K562 (cell line): ENCODE data around the gene FYTTD1. TPM values are rescaled to one million over a fixed set of nuclear protein-coding genes. Genes with fewer than 3 reads are reported as not detected.

ENCODE experiments used
- ATAC-seq: fragments of 200-7000 bp; cut with Tn5 transposase; 3 replicates; pipeline ENCODE4 v1.9.1; 2020; ENCODE audit warnings: moderate library complexity
- BruUV-seq: library from RNA; stranded (reverse); fragments of 400-500 nt; replicated peaks from 2 replicates; lab custom pipeline; 2021; lab: Mats Ljungman, UMichigan
- CTCF ChIA-PET: fragments of 300-600 bp; formaldehyde crosslinking; extraction: SDS; loops from one replicate; lab custom pipeline; 2021; ENCODE audit warnings: low intra/inter-chr PET ratio; lab: Yijun Ruan, JAX
- POLR2A ChIA-PET: fragments of 300-600, 350-650 bp; sonication (Branson Sonifier 250); formaldehyde crosslinking; extraction: SDS; loops from one replicate; lab custom pipeline; 2021; ENCODE audit warnings: antibody characterized with exemption, inconsistent platforms; lab: Yijun Ruan, JAX
- DNase-seq, 4 experiments: peaks; one replicate each; pipeline versions ENCODE4 v3.0.0 to v3.0.0-alpha.2; 2011 to 2018; ENCODE audit warnings: low spot score in 3 of 4, mixed read lengths in 3 of 4; ENCODE audit errors: extremely low read depth in 1 of 4
- FAIRE-seq: peaks from 2 replicates; lab custom pipeline; 2011; peaks lifted over from hg19 to GRCh38; lab: Jason Lieb, UNC
- H2AFZ ChIP-seq: 2 replicates; pipeline ENCODE4 v1.6.0; 2011; ENCODE audit warnings: low read depth, low read length, control low read depth, inconsistent platforms
- H3K27ac ChIP-seq: fragments of 200-600 bp; 3 replicates; pipeline ENCODE4 v1.8.0; 2011; ENCODE audit warnings: low read depth, mild to moderate bottlenecking, control low read depth, inconsistent platforms, low read length, moderate library complexity, mixed read lengths; ENCODE audit errors: extremely low read depth
- H3K27me3 ChIP-seq, 2 experiments: fragments of 300-600 bp in 1 of 2; 2 replicates in 1 of 2; 3 replicates in 1 of 2; pipeline versions ENCODE4 v1.6.0 to v1.8.0; 2011; ENCODE audit warnings: inconsistent platforms in 2 of 2, low read length in 2 of 2, mild to moderate bottlenecking in 1 of 2, mixed read lengths in 1 of 2, moderate library complexity in 1 of 2; ENCODE audit not compliant: control insufficient read depth in 2 of 2, insufficient read depth in 2 of 2
- H3K36me3 ChIP-seq: fragments of 300-600 bp; 3 replicates; pipeline ENCODE4 v1.8.0; 2011; ENCODE audit warnings: mild to moderate bottlenecking, low read length, inconsistent platforms; ENCODE audit not compliant: control insufficient read depth, insufficient read depth
- H3K4me1 ChIP-seq, 2 experiments: fragments of 200-600 bp in 1 of 2; replicated peaks in 1 of 2; 2 replicates in 1 of 2; 3 replicates in 1 of 2; pipeline versions ENCODE4 v1.5.1 to v1.8.0; 2011; ENCODE audit warnings: inconsistent platforms in 2 of 2, low read length in 2 of 2, mild to moderate bottlenecking in 1 of 2, mixed read lengths in 1 of 2, moderate library complexity in 1 of 2; ENCODE audit not compliant: control insufficient read depth in 2 of 2, insufficient read depth in 2 of 2
- H3K4me2 ChIP-seq: 2 replicates; pipeline ENCODE4 v1.6.1; 2011; ENCODE audit warnings: low read length, control low read depth, inconsistent platforms, mixed read lengths; ENCODE audit not compliant: insufficient read depth
- H3K4me3 ChIP-seq: fragments of 200-600 bp; sonication (generic), shearing (Covaris generic); 2 replicates; pipeline ENCODE4 v1.5.1; 2016; ENCODE audit warnings: control low read depth, inconsistent platforms
- H3K79me2 ChIP-seq: fragments of 200-600 bp; 3 replicates; pipeline ENCODE4 v1.8.0; 2011; ENCODE audit warnings: low read length, inconsistent platforms; ENCODE audit not compliant: control insufficient read depth, insufficient read depth
- H3K9ac ChIP-seq, 2 experiments: 2 replicates each; pipeline versions ENCODE4 v1.6.0 to v1.6.1; 2011; ENCODE audit warnings: low read depth in 2 of 2, low read length in 2 of 2, control low read depth in 1 of 2, inconsistent platforms in 1 of 2, mild to moderate bottlenecking in 1 of 2, mixed read lengths in 1 of 2; ENCODE audit not compliant: insufficient read depth in 1 of 2
- H3K9me1 ChIP-seq: one replicate; pipeline ENCODE4 v1.6.0; 2011; ENCODE audit warnings: inconsistent platforms, mild to moderate bottlenecking, low read length, moderate library complexity; ENCODE audit not compliant: control insufficient read depth, insufficient read depth
- H3K9me3 ChIP-seq: replicated peaks from 2 replicates; pipeline ENCODE4 v1.5.1; 2011; ENCODE audit warnings: low read depth, low read length, inconsistent platforms; ENCODE audit not compliant: control insufficient read depth, insufficient read depth
- H4K20me1 ChIP-seq: replicated peaks from 2 replicates; pipeline ENCODE4 v1.6.1; 2011; ENCODE audit warnings: low read length, inconsistent platforms, mixed read lengths; ENCODE audit not compliant: control insufficient read depth, insufficient read depth
- CHD1 ChIP-seq: fragments of 200-600 bp; sonication (generic); IDR thresholded peaks from one replicate; pipeline ENCODE4 v1.6.1; 2012; ENCODE audit warnings: mild to moderate bottlenecking, moderate library complexity, low read length, inconsistent platforms
- ELF2 ChIP-seq: fragments of 250-450 bp; sonication (Bioruptor Pico); IDR thresholded peaks from 2 replicates; pipeline ENCODE4 v1.5.0; 2021; ENCODE audit warnings: mild to moderate bottlenecking
- MEIS2 ChIP-seq: fragments of 450-650 bp; IDR thresholded peaks from 2 replicates; pipeline ENCODE4 v1.6.1; 2014; ENCODE audit warnings: mild to moderate bottlenecking; ENCODE audit not compliant: partially characterized antibody
- MXI1 ChIP-seq: IDR thresholded peaks from 2 replicates; pipeline ENCODE4 v1.6.1; 2011; ENCODE audit warnings: low read depth, mild to moderate bottlenecking, improper control_type of control experiment, low read length
- PCBP2 ChIP-seq: fragments of 200-400 bp; formaldehyde crosslinking; IDR thresholded peaks from 2 replicates; pipeline ENCODE4 v1.6.1; 2018; ENCODE audit warnings: low read length, low read depth, mild to moderate bottlenecking, moderate library complexity; ENCODE audit not compliant: poor library complexity, severe bottlenecking
- TAF1 ChIP-seq: IDR thresholded peaks from 2 replicates; pipeline ENCODE4 v1.6.1; 2011; ENCODE audit warnings: mild to moderate bottlenecking, low read length, moderate library complexity; ENCODE audit not compliant: insufficient read depth, control insufficient read depth, severe bottlenecking; ENCODE audit errors: extremely low read depth
- TBP ChIP-seq: optimal IDR thresholded peaks from 2 replicates; pipeline ENCODE3; 2011; ENCODE audit warnings: low read depth, low read length, improper control_type of control experiment
- ZNF175 ChIP-seq: fragments of 200-800 bp; sonication (Bioruptor generic); IDR thresholded peaks from 2 replicates; pipeline ENCODE4 v1.6.1; 2016; ENCODE audit warnings: low read depth, mild to moderate bottlenecking, missing genetic modification characterization, missing compliant biosample characterization
- ZNF347 ChIP-seq: fragments of 450-650 bp; formaldehyde crosslinking; IDR thresholded peaks from 2 replicates; pipeline ENCODE4 v1.4.0; 2020; ENCODE audit warnings: low read depth, mild to moderate bottlenecking, moderate library complexity
- WGBS: fragments of 100-300 bp; shearing (Covaris generic); methylation state at CpG from one replicate; pipeline ENCODE4 v1.1.6; 2016; ENCODE audit warnings: low coverage, mixed read lengths; ENCODE audit not compliant: insufficient coverage; ENCODE audit errors: missing lambda C conversion rate; 5-methylcytosine and 5-hydroxymethylcytosine counted together
- in situ Hi-C: fragments of 300-500 bp; cut with MboI; formaldehyde crosslinking; loops from 4 replicates; pipeline ENCODE4 v1.15.0; 2018; ENCODE audit warnings: inconsistent platforms, mixed read lengths
- intact Hi-C: fragments of 100-400 bp; cut with micrococcal nuclease; formaldehyde crosslinking; loops from 2 replicates; pipeline ENCODE4 v1.14.2; 2022
- polyA plus RNA-seq, 8 experiments: library from polyadenylated mRNA; depleted of rRNA in 4 of 8; stranded (reverse) in 5 of 8; unstranded in 3 of 8; fragments of >200 nt; fragmentation: Nextera tagmentation in 2 of 8; fragmentation: Illumina TruSeq in 1 of 8; extraction: Ambion mirVana in 2 of 8; extraction: Trizol in 1 of 8; gene quantifications; 2 replicates each; pipeline versions ENCODE4 v1.2.1 to v1.2.3, GENCODE V29; 2011 to 2014; ENCODE audit warnings: inconsistent platforms in 1 of 8, missing spikeins in 1 of 8
- total RNA-seq, 7 experiments: library from RNA; depleted of rRNA in 6 of 7; stranded (reverse); fragments of >200 nt in 6 of 7; fragmentation: Illumina TruSeq in 2 of 7; extraction: Trizol in 2 of 7; gene quantifications; 2 replicates each; pipeline versions ENCODE4 v1.2.1 to v1.2.3, GENCODE V29; 2011 to 2021; ENCODE audit warnings: low replicate concordance in 1 of 7
- TF ChIP-seq, protein P1 (sequence below): sonication (generic); formaldehyde crosslinking; IDR thresholded peaks from 2 replicates; pipeline ENCODE4 v1.8.1; 2023; ENCODE audit warnings: mild to moderate bottlenecking, missing genetic modification reagents
- TF ChIP-seq, protein P2 (sequence below): sonication (generic); formaldehyde crosslinking; IDR thresholded peaks from 2 replicates; pipeline ENCODE4 v1.8.0; 2022; ENCODE audit warnings: missing genetic modification reagents, mild to moderate bottlenecking, borderline replicate concordance
- TF ChIP-seq, protein P3 (sequence below): fragments of 450-650 bp; formaldehyde crosslinking; IDR thresholded peaks from 2 replicates; pipeline ENCODE4 v1.4.0; 2020; ENCODE audit warnings: mild to moderate bottlenecking, mixed read lengths

The FYTTD1 gene
- total and polyA plus RNA-seq, 9 of the 15 experiments (the other 6 are each of a cell fraction or from before 2014, with no cell fraction given), result 35.7 to 106 (median 76.3) TPM

DNA sequence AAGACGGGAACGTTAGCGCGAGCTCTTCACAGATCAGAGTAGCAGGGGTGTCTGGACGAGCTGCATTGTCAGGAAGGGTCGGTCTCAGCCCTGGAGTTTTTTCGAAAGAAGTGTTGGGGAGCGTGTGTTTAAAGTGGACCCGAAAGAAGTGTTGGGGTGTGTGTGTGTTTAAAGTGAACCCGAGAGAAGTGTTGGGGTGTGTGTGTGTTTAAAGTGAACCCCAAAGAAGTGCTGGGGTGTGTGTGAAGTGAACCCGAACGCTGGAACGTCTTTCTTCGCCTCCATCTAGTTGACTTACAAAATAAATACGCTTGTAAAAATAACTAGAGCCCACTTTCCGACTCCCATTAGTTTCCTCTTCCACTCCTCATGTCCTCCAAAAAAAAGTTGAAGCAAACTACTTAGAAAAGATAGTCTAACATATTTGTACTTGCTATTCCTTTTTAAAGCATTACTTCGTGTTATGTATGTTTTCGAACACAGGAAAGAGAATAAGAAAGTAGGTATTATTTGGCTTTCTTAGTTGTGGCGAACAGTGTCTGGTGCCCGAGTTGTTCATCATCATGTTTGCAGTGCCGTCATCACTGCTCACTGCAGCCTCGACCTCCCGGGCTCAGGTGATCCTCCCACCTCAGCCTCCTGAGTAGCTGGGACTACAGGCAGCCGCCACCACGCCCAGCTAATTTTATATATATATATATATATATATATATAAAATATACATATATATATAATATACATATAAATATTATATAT lies 42.4 kb downstream of the FYTTD1 start:
- peak; percentile 35 for FAIRE-seq
- WGBS, result 7% methylated on average over 23 of the region's 25 CpGs
- TF ChIP-seq CHD1, result peak; percentile 62
- TF ChIP-seq, protein P1, sequence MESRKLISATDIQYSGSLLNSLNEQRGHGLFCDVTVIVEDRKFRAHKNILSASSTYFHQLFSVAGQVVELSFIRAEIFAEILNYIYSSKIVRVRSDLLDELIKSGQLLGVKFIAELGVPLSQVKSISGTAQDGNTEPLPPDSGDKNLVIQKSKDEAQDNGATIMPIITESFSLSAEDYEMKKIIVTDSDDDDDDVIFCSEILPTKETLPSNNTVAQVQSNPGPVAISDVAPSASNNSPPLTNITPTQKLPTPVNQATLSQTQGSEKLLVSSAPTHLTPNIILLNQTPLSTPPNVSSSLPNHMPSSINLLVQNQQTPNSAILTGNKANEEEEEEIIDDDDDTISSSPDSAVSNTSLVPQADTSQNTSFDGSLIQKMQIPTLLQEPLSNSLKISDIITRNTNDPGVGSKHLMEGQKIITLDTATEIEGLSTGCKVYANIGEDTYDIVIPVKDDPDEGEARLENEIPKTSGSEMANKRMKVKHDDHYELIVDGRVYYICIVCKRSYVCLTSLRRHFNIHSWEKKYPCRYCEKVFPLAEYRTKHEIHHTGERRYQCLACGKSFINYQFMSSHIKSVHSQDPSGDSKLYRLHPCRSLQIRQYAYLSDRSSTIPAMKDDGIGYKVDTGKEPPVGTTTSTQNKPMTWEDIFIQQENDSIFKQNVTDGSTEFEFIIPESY, result no peak
- TF ChIP-seq MEIS2, result peak; percentile 3
- no peak for TF ChIP-seq MXI1
- TF ChIP-seq TBP, result no peak
- TF ChIP-seq ELF2 (CRISPR knock-in tag), result no peak
- TF ChIP-seq, protein P2, sequence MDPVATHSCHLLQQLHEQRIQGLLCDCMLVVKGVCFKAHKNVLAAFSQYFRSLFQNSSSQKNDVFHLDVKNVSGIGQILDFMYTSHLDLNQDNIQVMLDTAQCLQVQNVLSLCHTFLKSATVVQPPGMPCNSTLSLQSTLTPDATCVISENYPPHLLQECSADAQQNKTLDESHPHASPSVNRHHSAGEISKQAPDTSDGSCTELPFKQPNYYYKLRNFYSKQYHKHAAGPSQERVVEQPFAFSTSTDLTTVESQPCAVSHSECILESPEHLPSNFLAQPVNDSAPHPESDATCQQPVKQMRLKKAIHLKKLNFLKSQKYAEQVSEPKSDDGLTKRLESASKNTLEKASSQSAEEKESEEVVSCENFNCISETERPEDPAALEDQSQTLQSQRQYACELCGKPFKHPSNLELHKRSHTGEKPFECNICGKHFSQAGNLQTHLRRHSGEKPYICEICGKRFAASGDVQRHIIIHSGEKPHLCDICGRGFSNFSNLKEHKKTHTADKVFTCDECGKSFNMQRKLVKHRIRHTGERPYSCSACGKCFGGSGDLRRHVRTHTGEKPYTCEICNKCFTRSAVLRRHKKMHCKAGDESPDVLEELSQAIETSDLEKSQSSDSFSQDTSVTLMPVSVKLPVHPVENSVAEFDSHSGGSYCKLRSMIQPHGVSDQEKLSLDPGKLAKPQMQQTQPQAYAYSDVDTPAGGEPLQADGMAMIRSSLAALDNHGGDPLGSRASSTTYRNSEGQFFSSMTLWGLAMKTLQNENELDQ, result 0 out of 2 replicates have a peak, but pooled peaks have one; percentile 22
- TF ChIP-seq PCBP2, result peak; percentile 7
- TF ChIP-seq TAF1, result peak; percentile 21
- no peak for TF ChIP-seq ZNF347
- TF ChIP-seq, protein P3, sequence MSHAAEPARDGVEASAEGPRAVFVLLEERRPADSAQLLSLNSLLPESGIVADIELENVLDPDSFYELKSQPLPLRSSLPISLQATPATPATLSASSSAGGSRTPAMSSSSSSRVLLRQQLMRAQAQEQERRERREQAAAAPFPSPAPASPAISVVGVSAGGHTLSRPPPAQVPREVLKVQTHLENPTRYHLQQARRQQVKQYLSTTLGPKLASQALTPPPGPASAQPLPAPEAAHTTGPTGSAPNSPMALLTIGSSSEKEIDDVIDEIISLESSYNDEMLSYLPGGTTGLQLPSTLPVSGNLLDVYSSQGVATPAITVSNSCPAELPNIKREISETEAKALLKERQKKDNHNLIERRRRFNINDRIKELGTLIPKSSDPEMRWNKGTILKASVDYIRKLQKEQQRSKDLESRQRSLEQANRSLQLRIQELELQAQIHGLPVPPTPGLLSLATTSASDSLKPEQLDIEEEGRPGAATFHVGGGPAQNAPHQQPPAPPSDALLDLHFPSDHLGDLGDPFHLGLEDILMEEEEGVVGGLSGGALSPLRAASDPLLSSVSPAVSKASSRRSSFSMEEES, result no peak
- TF ChIP-seq ZNF175 (CRISPR knock-in tag), result no peak

More for the DNA sequence above, 42.4 kb downstream of the FYTTD1 start:
- intact Hi-C loops, result loop anchor here (1.0 kb wide), 1 partner anchor 43 kb away; the partner anchor contains the start of gene FYTTD1
- peak overlapping the region; percentile 95 for H3K27ac ChIP-seq
- H3K9me3 ChIP-seq, result no peaks in the 10 kb centered on the region
- peak overlapping the region; percentile 84 for H3K4me3 ChIP-seq
- POLR2A ChIA-PET, result interaction anchor here (0.7 to 2.1 kb wide), 10 partner anchors 9 to 53 kb away, joined by 3 to 7 read pairs (median 4); partner anchors contain the start of gene FYTTD1
- no peaks in the 10 kb centered on the region for H3K36me3 ChIP-seq
- H3K9me1 ChIP-seq, result no peaks in the 10 kb centered on the region
- peaks cover 10% of the 10 kb centered on the region in 2 experiments; a peak in 3 of 5 replicates for H3K4me1 ChIP-seq
- CTCF ChIA-PET, result no interaction called here
- DNase-seq (peak in 2 of 4 experiments; percentile 47 to 58), ATAC-seq (peak; percentile 69)
- peak overlapping the region; percentile 60 for H2AFZ ChIP-seq
- BruUV-seq, result TSS peak; percentile 41
- H3K27me3 ChIP-seq, result no peaks in the 10 kb centered on the region
- in situ Hi-C loops, result no loop called here
- no peaks in the 10 kb centered on the region; the same call in 1 of the 2 replicates for H4K20me1 ChIP-seq
- peaks cover 58% of the 10 kb centered on the region for H3K79me2 ChIP-seq
- H3K4me2 ChIP-seq, result peak overlapping the region; percentile 87
- H3K9ac ChIP-seq, result peak overlapping the region; percentile 90 to 100
